Heart right ventricle (tissue), 16 donors: ENCODE data around the gene POLR3C. TPM values are rescaled to one million over a fixed set of nuclear protein-coding genes. Genes with fewer than 3 reads are reported as not detected.
A peak's percentile ranks its signal among the peaks of the same experiment; 100 is the strongest.

Experiments used
- ATAC-seq, 8 donors: fragments of 200-7000 bp; cut with Tn5 transposase; one replicate each; pipeline ENCODE4 v1.9.1; 2020; ENCODE audit warnings: mild to moderate bottlenecking in 8 of 8, moderate library complexity in 8 of 8, moderate number of reproducible peaks in 1 of 8
- DNase-seq, 2 donors: peaks; one replicate each; pipeline ENCODE4 v3.0.0-alpha.2; 2020
- H3K27ac ChIP-seq, 10 donors: fragments of 200-600 bp; sonication (generic) in 2 of 10; one replicate each; pipeline versions ENCODE4 v1.5.0 to v1.8.0; 2020 to 2022; ENCODE audit warnings: mild to moderate bottlenecking in 3 of 10
- H3K27me3 ChIP-seq, 7 donors: fragments of 200-600 bp; one replicate each; pipeline ENCODE4 v1.8.0; 2021 to 2022; ENCODE audit warnings: mild to moderate bottlenecking in 2 of 7
- H3K36me3 ChIP-seq, 9 donors: fragments of 200-600 bp; sonication (generic) in 1 of 9; one replicate each; pipeline versions ENCODE4 v1.5.0 to v1.8.0; 2020 to 2022; ENCODE audit warnings: mild to moderate bottlenecking in 2 of 9
- H3K4me1 ChIP-seq, 9 donors: fragments of 200-600 bp; sonication (generic) in 1 of 9; one replicate each; pipeline versions ENCODE4 v1.5.0 to v1.8.0; 2020 to 2022; ENCODE audit warnings: mild to moderate bottlenecking in 4 of 9
- H3K4me3 ChIP-seq, 10 donors: fragments of 200-600 bp; sonication (generic) in 2 of 10; one replicate each; pipeline versions ENCODE4 v1.5.0 to v1.8.0; 2020 to 2022; ENCODE audit warnings: mild to moderate bottlenecking in 7 of 10, moderate library complexity in 2 of 10
- H3K9me3 ChIP-seq, 11 donors: fragments of 200-600 bp in 10 of 11; sonication (generic) in 2 of 11; one replicate each; pipeline versions ENCODE4 v1.5.0 to v1.8.0; 2013 to 2022; ENCODE audit warnings: mild to moderate bottlenecking in 2 of 11, control low read depth in 1 of 11, moderate library complexity in 1 of 11
- WGBS, 2 donors: extraction: QIAGEN DNeasy Blood & Tissue Kit; methylation state at CpG; one replicate each; pipeline ENCODE4 v1.1.7; 2013; ENCODE audit warnings: inconsistent platforms in 1 of 2; 5-methylcytosine and 5-hydroxymethylcytosine counted together
- intact Hi-C, 10 donors: fragments of 100-400 bp; cut with DNase I; formaldehyde crosslinking; loops; one replicate each; pipeline versions ENCODE4 v1.11.1 to v1.14.2; 2022
- polyA plus RNA-seq, 2 donors: library from polyadenylated mRNA; stranded (reverse); fragments of 200-250 nt; gene quantifications; one replicate each; pipeline ENCODE4 v1.2.3, GENCODE V29; 2013
- total RNA-seq, 10 donors: library from RNA; stranded (reverse); fragmentation: NEBNext Ultra II Directional in 3 of 10; extraction: Animal tissue kit (Norgen Biotek cat#: 25700) in 3 of 10; gene quantifications; one replicate each; pipeline versions ENCODE4 v1.2.1 to v1.2.4, GENCODE V29; 2021 to 2023
- TF ChIP-seq, protein P1 (sequence below), 9 donors: fragments of 200-600 bp; sonication (generic) in 2 of 9; IDR thresholded peaks; one replicate each; pipeline versions ENCODE4 v1.5.0 to v1.8.0; 2021 to 2022; ENCODE audit warnings: antibody characterized with exemption in 9 of 9, mild to moderate bottlenecking in 5 of 9, moderate library complexity in 1 of 9
- donor health status: Arrhythmogenic right ventricular cardiomyopathy.
- donor health status: ischemic (EF 13 %, LVEDD 7.1; RV severe dilation, severe dysfunction).
- donor health status: healthy with polysubstance abuse.
- donor health status: DM: no; HTN: yes; CAD: no.
- donor health status: DM: no; HTN: no; CAD: no.
- donor health status: ischemic (EF 25% LVEDD 6.9; RV normal size, moderate dysfunction).
- donor health status: ischemic (EF 25% LVEDD 5.7; RV mildly dilated, moderate dysfunction).
- donor health status: healthy.
- donor health status: DM: yes; HTN: yes; CAD: no.
- donor health status: Ischemic cardiomyopathy.
- donor health status: ischemic (EF 35%, LVEDD 5.7; RV mildly dilated, moderate dysfunction).
- donor health status: nonischemic (EF 11% LVEDD 7.7; RV severe dilation, severe dysfunction).
- donor health status: DM: yes; HTN: yes; CAD: no.
- donor health status: PGD.
- donor health status: ischemic (EF 29% LVEDD 5.4; RV normal size, mild dysfunction).
- donor health status: nonischemic (EF 23%, LVEDD 6.1; RV moderate dilation, normal function).

POLR3C gene
- total and polyA plus RNA-seq, 12 donors = 8.0 to 18.1 (median 14.9) TPM

DNA sequence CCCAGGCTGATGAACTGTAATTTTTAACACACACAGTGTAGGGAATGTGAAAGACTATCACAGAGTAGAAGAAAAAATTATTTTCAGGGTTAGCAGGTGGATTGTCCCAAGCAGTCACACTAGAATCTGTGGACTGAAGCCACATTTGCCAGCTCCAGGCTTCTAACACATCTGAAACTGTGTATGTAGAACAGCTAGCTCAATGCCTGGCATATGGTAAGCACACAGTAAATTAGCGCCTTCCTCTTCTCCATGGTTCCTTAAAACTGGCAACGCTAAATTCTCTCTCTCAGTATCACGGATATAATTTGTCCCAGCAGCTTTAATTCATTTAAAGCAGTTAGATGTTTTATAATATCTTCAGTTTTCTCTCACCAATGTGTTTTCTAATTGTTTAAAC, 19.0 kb downstream of the POLR3C start:
- DNase-seq (no peak), ATAC-seq (no peak)
- intact Hi-C loops = loop anchor here in 3 of 10 donors (10.0 kb wide), 3 partner anchors 58 to 172 kb away; partner anchors contain the start of genes ITGA10 (in 2 of the 3) and PEX11B (in 2 of the 3)
- no peak overlapping the region for H3K4me3 ChIP-seq
- H3K4me1 ChIP-seq = peaks cover 0 to 19% (median 16%) of the 10 kb centered on the region in 9 donors
- H3K36me3 ChIP-seq = peaks cover 3 to 66% (median 43%) of the 10 kb centered on the region in 9 donors
- no peaks in the 10 kb centered on the region for H3K27me3 ChIP-seq
- no peaks in the 10 kb centered on the region for H3K9me3 ChIP-seq
- H3K27ac ChIP-seq = no peak overlapping the region
- TF ChIP-seq, protein P1, sequence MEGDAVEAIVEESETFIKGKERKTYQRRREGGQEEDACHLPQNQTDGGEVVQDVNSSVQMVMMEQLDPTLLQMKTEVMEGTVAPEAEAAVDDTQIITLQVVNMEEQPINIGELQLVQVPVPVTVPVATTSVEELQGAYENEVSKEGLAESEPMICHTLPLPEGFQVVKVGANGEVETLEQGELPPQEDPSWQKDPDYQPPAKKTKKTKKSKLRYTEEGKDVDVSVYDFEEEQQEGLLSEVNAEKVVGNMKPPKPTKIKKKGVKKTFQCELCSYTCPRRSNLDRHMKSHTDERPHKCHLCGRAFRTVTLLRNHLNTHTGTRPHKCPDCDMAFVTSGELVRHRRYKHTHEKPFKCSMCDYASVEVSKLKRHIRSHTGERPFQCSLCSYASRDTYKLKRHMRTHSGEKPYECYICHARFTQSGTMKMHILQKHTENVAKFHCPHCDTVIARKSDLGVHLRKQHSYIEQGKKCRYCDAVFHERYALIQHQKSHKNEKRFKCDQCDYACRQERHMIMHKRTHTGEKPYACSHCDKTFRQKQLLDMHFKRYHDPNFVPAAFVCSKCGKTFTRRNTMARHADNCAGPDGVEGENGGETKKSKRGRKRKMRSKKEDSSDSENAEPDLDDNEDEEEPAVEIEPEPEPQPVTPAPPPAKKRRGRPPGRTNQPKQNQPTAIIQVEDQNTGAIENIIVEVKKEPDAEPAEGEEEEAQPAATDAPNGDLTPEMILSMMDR (IDR thresholded peaks at IDR 0.05) = no peak
- WGBS, 2 donors = 95 to 97% methylated on average over 3 of the region's 3 CpGs

DNA sequence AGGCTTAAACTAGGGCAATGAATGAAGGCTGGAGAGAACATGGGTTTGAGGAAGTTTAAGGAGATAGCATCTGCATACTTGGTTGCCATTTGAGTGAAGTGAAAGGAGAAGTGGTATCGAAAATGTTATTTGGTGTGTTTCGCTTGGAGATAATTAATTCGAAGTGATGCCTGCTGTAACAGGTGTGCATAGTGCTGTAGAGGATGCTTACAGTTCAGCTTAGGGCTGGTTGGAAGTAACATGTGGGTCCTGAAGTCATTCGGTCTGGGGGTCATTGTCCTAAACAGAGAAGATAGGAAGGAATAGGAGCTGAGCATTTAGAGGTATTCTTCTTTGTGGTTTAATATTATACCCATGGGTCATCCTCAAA, 21.1 kb downstream of the POLR3C start:
- ATAC-seq (peak in 7 of 8 donors; percentile 8 to 53 (median 39)), DNase-seq (no peak)
- Histone ChIP-seq H3K9me3 (no peaks in the 10 kb centered on the region), H3K27me3 (no peaks in the 10 kb centered on the region), H3K27ac (peak overlapping the region in 9 of 10 donors; percentile 48 to 86 (median 81)), H3K36me3 (peaks cover 0 to 66% (median 34%) of the 10 kb centered on the region in 9 donors), H3K4me1 (peaks cover 0 to 19% (median 16%) of the 10 kb centered on the region in 9 donors), H3K4me3 (peak overlapping the region; percentile 14 to 69 (median 65))
- TF ChIP-seq, protein P1 (IDR thresholded peaks at IDR 0.05) = no peak
- intact Hi-C loops = loop anchor here (1.0 to 10.0 kb wide), 11 partner anchors 41 to 172 kb away; partner anchors contain the start of genes ITGA10 (in 3 of the 10) and PEX11B (in 3 of the 10)
- WGBS, 2 donors = 19 to 21% methylated on average over 4 of the region's 4 CpGs

DNA sequence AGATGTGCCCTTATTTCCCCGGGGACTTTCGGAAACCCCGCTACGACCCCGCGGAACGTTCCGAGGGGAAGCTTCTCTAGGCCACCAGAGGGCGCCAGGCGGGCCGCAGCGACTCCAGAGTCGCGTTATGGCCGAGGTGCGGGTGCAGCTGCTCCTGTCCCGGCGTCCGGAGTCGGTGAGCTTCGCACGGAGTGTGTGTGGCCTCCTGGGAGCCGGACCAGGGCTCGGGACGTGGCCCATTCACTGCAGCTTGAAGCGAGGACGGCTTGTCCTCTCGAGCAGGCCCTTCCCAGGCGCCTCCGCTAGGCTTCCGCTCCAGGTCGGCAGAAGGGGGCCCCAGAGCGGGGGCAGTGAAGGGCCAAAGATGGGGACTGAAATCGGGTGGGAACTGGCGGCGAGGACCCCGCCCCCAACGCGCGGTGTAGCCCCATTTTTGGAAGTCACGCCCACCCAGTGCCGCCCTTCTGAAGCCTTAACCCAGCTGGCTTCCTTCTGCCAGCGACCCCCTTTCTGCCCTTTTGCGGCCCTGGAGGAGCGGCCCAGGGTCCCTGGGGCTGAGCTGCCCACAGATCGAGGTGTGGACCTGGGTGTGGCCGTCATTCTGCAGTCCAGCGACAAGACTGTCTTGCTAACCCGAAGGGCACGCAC, 21.6 kb downstream of the POLR3C start, which contains the start of gene NUDT17:
NUDT17 (plus strand) TSS at position 117 of the 648 bp plus-strand sequence; CDS start at position 128, 11 bp downstream.
- intact Hi-C loops = loop anchor here (1.0 to 10.0 kb wide), 11 partner anchors 41 to 172 kb away; partner anchors contain the start of genes ITGA10 (in 3 of the 10) and PEX11B (in 3 of the 10)
- 2% methylated on average over 50 of the region's 50 CpGs for WGBS, 2 donors
- ATAC-seq = peak; percentile 82 to 94 (median 90)

DNA sequence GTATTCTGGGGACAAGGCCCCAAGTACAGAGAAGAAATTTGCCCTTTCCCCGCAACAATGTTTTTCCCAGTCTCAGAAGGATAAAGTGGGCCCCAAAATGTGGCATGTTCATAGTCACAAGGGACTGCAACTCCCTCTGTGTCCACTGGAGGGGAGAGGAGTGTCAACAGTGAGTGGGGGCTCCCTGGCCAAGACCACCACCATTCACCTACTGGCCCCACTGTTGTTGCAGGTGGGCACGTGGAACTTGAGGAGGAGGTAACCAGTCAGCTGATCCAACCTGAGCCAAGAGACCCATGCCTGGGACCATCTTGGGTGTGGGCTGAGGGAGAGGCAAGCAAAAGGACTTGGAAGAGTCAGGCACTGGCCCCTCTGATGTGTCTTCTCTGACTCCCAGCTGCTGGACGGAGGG, 22.2 kb downstream of the POLR3C start:
- TF ChIP-seq, protein P1 (IDR thresholded peaks at IDR 0.05) = peak; percentile 15 to 65 (median 49)
- Histone ChIP-seq H3K9me3 (no peaks in the 10 kb centered on the region), H3K36me3 (peaks cover 0 to 66% (median 39%) of the 10 kb centered on the region in 9 donors), H3K27ac (peak overlapping the region in 9 of 10 donors; percentile 48 to 86 (median 81)), H3K4me1 (peaks cover 0 to 19% (median 16%) of the 10 kb centered on the region in 9 donors), H3K4me3 (peak overlapping the region in 9 of 10 donors; percentile 40 to 69 (median 65)), H3K27me3 (no peaks in the 10 kb centered on the region)
- DNase-seq (peak in 1 of 2 donors; percentile 13), ATAC-seq (peak; percentile 35 to 72 (median 54))
- WGBS, 2 donors = 66 to 74% methylated on average over 3 of the region's 3 CpGs
- intact Hi-C loops = loop anchor here in 8 of 10 donors (5.0 to 10.0 kb wide), 9 partner anchors 61 to 171 kb away; partner anchors contain the start of genes ITGA10 (in 3 of the 8) and PEX11B (in 3 of the 8)

More for the DNA sequence above, 21.6 kb downstream of the POLR3C start, which contains the start of gene NUDT17:
- Histone ChIP-seq H3K9me3 (no peaks in the 10 kb centered on the region), H3K27ac (peak within 1 kb of the TSS in 9 of 10 donors; percentile 48 to 86 (median 81)), H3K4me3 (peak within 1 kb of the TSS; percentile 14 to 69 (median 65)), H3K27me3 (no peaks in the 10 kb centered on the region), H3K4me1 (peaks cover 0 to 19% (median 16%) of the 10 kb centered on the region in 9 donors), H3K36me3 (peaks cover 0 to 66% (median 36%) of the 10 kb centered on the region in 9 donors)
- DNase-seq = peak; percentile 77 to 83
- TF ChIP-seq, protein P1 (IDR thresholded peaks at IDR 0.05) = peak; percentile 92 to 99 (median 96)
